HL-60 (cell line): ENCODE results near the gene GFOD1.

Experiments
- DNase-seq, 2 experiments: peaks; one replicate each; pipeline ENCODE4 v3.0.0-alpha.2; 2010 to 2020; ENCODE audit warnings: low read depth in 1 of 2, low spot score in 1 of 2
- H3K27ac ChIP-seq: fragments of 250-450 bp; sonication (Bioruptor Pico); replicated peaks from 2 replicates; pipeline ENCODE4 v1.5.1; 2020; ENCODE audit warnings: mild to moderate bottlenecking, moderate library complexity
- H3K27me3 ChIP-seq: fragments of 250-450 bp; sonication (Bioruptor Pico); 2 replicates; pipeline ENCODE4 v1.5.1; 2021; ENCODE audit warnings: mild to moderate bottlenecking, moderate library complexity; ENCODE audit not compliant: insufficient read depth, poor library complexity, severe bottlenecking
- H3K4me3 ChIP-seq: replicated peaks from 2 replicates; pipeline ENCODE4 v1.5.1; 2011; ENCODE audit warnings: mild to moderate bottlenecking, control low read depth, low read length; ENCODE audit not compliant: insufficient read depth
- CTCF ChIP-seq: IDR thresholded peaks from one replicate; pipeline ENCODE4 v1.5.1; 2011; ENCODE audit warnings: low read length, control low read depth, inconsistent platforms; ENCODE audit not compliant: insufficient read depth
- GABPA ChIP-seq: IDR thresholded peaks from 2 replicates; pipeline ENCODE4 v1.6.1; 2012; ENCODE audit warnings: low read depth
- POLR2AphosphoS5 ChIP-seq: IDR thresholded peaks from 2 replicates; pipeline ENCODE4 v1.6.1; 2012; ENCODE audit warnings: low read depth
- REST ChIP-seq: IDR thresholded peaks from 2 replicates; pipeline ENCODE4 v1.6.1; 2012; ENCODE audit warnings: low read depth; ENCODE audit not compliant: insufficient replicate concordance
- SPI1 ChIP-seq: IDR thresholded peaks from 2 replicates; pipeline ENCODE4 v1.6.1; 2012; ENCODE audit warnings: low read depth, mild to moderate bottlenecking, borderline replicate concordance

GFOD1 gene

GRCh38 chr6:13439644-13440043 is 47.8 kb downstream of the GFOD1 start:
- TF ChIP-seq SPI1 (no peak), POLR2AphosphoS5 (no peak), CTCF (no peak), REST (no peak), GABPA (no peak)
- H3K4me3 ChIP-seq: no peak overlapping the region
- no peaks in the 10 kb centered on the region for H3K27me3 ChIP-seq
- no peak for DNase-seq
- H3K27ac ChIP-seq: no peak overlapping the region

- DNase-seq: peak; percentile 13 to 38
- TF ChIP-seq GABPA (no peak), SPI1 (peak; percentile 18; the same call in 1 of the 2 replicates), CTCF (no peak)
Observed at GRCh38 chr6:13438126-13438525, 49.3 kb downstream of the GFOD1 start.

GRCh38 chr6:13437218-13437996 is 50.0 kb downstream of the GFOD1 start:
- no peaks in the 10 kb centered on the region for H3K27me3 ChIP-seq
- no peak for DNase-seq
- TF ChIP-seq GABPA: no peak
- no peak for TF ChIP-seq SPI1
- TF ChIP-seq CTCF: no peak
- TF ChIP-seq REST: no peak
- no peak for TF ChIP-seq POLR2AphosphoS5
- H3K4me3 ChIP-seq: no peak overlapping the region
- peak overlapping the region; percentile 30 for H3K27ac ChIP-seq

More at GRCh38 chr6:13438126-13438525, 49.3 kb downstream of the GFOD1 start:
- H3K27me3 ChIP-seq: no peaks in the 10 kb centered on the region
- peak overlapping the region; percentile 30 for H3K27ac ChIP-seq
- H3K4me3 ChIP-seq: no peak overlapping the region
